GM21381 (cell line): ENCODE results near the gene PRAMEF5.
"Not testable (repeated sequence)": the region's sequence is repeated elsewhere in the genome, so short reads cannot be mapped to it uniquely, and the experiment has no call there.

ENCODE experiments used
- ATAC-seq: cut with Tn5 transposase; IDR thresholded peaks from one replicate; pipeline ENCODE4 v1.9.1; 2021; ENCODE audit warnings: mild to moderate bottlenecking, moderate library complexity; ENCODE audit not compliant: unreplicated experiment

Gene PRAMEF5

GRCh38 chr1:13253898-13254297 is at the start of gene PRAMEF5:
Gene PRAMEF5 (plus strand): TSS chr1:13254198. CDS start chr1:13259269, 5,071 bp downstream.
- ATAC-seq: not testable (repeated sequence)

GRCh38 chr1:13208712-13209111 is 45.3 kb upstream of the PRAMEF5 start:
- not testable (repeated sequence) for ATAC-seq

GRCh38 chr1:13216619-13217018 is 37.4 kb upstream of the PRAMEF5 start:
- ATAC-seq: not testable (repeated sequence)

- not testable (repeated sequence) for ATAC-seq
Observed at GRCh38 chr1:13219203-13219602, 34.8 kb upstream of the PRAMEF5 start.

- ATAC-seq: not testable (repeated sequence)
Observed at GRCh38 chr1:13222788-13223187, 31.2 kb upstream of the PRAMEF5 start.

GRCh38 chr1:13224480-13225060 is 29.4 kb upstream of the PRAMEF5 start:
- no peak for ATAC-seq

DNA sequence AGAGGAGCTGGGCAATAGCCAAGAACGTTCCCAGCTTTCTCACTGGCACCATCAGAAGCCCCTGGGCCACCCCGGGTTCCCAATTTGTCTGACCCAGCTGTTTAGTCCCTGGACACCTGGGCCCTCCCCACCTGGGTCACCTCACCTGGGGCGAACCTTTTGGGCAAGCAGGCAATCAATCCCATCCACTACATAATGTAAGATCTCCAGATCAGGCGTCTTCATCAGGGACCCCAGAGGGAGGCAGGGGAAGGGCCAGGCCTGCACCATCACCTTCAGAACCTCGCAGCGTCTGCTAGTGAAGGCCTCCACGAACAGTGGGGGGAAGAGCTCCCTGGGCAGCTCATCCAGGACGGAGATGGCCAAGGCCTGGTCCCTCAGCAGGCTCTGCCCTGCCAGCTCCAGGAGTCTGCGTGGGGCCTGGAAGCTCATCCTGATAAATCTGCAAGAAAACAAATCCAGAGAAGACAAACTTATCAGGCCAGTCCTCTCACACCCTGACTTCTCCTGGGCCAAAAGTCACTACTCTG is 28.3 kb upstream of the PRAMEF5 start, which contains the start of gene PRAMEF18:
TSS of gene PRAMEF18 (minus strand) at position 480 of the 530 bp plus-strand sequence. CDS start at position 432, 48 bp downstream.
- not testable (repeated sequence) for ATAC-seq

DNA sequence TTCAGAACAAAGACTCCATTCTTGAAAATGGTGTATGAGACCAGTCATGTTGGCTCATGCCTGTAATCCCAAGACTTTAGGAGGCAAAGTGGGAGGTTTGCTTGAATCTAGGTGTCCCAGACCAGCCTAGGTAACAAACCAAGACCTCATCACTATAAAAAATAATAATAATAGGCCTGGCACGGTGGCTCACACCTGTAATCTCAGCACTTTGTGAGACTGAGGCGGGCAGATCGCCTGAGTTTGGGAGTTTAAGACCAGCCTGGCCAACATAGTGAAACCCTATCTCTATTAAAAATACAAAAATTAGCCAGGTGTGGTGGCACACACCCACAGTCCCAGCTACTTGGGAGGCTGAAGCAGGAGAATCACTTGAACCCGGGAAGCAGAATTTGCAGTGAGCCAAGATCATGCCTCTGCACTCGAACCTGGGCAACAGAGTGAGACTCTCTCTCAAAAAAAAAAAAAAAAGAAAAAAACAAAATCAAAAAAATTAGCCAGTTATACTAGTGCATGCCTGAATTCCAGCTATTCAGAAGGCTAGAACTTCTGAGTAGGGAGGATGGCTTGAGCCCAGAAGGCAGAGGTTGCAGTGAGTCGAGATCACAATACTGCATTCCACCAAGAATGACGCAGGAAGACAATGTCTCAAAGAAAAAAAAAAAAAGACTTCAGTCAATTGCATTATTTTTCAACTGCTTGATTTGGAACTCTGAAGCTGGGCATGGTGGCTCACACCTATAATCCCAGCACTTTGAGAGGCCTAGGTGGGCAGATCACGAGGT is 26.5 kb upstream of the PRAMEF5 start:
- not testable (repeated sequence) for ATAC-seq

- no peak for ATAC-seq
Observed at GRCh38 chr1:13228343-13228781, 25.6 kb upstream of the PRAMEF5 start.

- ATAC-seq: not testable (repeated sequence)
Observed at GRCh38 chr1:13230096-13230495, 23.9 kb upstream of the PRAMEF5 start.

- ATAC-seq: not testable (repeated sequence)
Observed at GRCh38 chr1:13230601-13231000, 23.4 kb upstream of the PRAMEF5 start.

GRCh38 chr1:13231061-13231750 is 22.8 kb upstream of the PRAMEF5 start:
- ATAC-seq: not testable (repeated sequence)

- ATAC-seq: not testable (repeated sequence)
Observed at GRCh38 chr1:13232056-13232455, 21.9 kb upstream of the PRAMEF5 start.

GRCh38 chr1:13234057-13234456 is 19.9 kb upstream of the PRAMEF5 start:
- not testable (repeated sequence) for ATAC-seq

- ATAC-seq: not testable (repeated sequence)
Observed at GRCh38 chr1:13237572-13237971, 16.4 kb upstream of the PRAMEF5 start.

DNA sequence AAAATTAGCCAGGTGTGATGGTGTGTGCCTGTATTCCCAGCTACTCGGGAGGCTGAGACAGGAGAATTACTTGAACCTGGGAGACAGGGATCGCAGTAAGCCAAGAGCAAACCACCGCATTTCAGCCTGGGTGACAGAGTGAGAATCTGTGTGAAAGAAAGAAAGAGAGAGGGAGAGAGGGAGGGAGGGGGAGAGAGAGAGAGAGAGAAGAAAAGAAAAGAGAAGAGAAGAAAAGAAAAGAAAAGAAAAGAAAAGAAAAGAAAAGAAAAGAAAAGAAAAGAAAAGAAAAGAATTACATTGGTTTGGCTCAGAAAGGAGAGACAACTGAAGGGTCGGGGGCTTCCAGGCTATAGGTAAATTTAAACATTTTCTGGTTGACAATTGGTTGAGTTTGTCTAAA is 14.4 kb upstream of the PRAMEF5 start:
- not testable (repeated sequence) for ATAC-seq

GRCh38 chr1:13243536-13244263 is 10.3 kb upstream of the PRAMEF5 start:
- not testable (repeated sequence) for ATAC-seq

DNA sequence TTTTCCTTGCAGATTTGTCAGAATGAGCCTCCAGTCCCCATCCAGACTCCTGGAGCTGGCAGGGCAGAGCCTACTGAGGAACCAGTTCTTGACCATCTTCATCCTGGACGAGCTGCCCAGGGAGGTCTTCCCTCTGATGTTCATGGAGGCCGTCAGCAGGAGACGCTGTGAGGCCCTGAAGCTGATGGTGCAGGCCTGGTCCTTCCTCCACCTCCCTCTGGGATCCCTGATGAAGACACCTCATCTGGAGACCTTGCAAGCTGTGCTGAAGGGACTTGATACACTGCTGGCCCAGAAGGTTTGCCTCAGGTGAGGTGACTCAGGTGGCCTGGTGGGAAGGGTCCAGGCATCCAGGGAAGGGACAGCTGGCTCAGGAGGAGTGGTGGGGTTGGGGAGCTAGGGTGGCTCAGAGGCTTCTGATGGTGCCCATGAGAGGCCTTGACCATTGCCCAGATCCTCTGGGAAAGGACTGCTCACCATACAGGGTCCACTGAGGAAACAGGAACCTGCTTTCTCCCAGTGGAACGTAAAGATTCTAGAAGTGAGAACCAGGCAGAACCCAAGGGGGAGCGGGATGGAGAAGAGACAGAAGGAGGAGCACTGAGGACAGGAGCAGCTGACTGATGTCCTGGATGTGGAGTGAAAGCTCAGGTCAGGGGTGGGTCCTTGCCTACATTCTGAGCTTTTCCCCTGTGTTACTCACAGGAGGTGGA is 8.0 kb upstream of the PRAMEF5 start:
- ATAC-seq: not testable (repeated sequence)

GRCh38 chr1:13246554-13246871 is 7.5 kb upstream of the PRAMEF5 start:
- ATAC-seq: not testable (repeated sequence)

DNA sequence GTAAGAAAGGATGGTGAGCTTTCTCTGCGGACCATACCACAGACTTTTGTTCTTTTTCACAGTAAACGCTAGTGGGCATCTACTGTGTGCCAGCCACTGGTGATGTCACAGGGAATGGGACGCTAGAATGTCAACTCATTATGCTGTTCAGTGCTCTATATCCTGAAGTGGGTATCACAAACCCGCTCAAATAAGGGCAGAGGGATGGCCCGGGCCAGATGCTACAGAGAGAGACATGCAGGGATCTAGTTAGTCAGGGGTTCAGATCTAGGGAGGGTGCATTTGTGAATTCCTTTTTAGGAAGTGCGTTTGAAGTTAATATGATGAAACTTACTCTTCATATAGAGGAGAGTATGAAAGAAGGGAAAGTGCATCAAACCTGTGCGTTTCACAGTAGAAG is 6.9 kb upstream of the PRAMEF5 start:
- ATAC-seq: not testable (repeated sequence)
